Measurements from ENCODE around the gene PLCB3. TPM values are rescaled to one million over a fixed set of nuclear protein-coding genes. Genes with fewer than 3 reads are reported as not detected.
"Not testable (repeated sequence)": the region's sequence is repeated elsewhere in the genome, so short reads cannot be mapped to it uniquely, and the experiment has no call there.

PLCB3 gene
- total and polyA plus RNA-seq, 3 experiments from 2014 or later: 0.47 to 13.6 (median 12.5) TPM

DNA sequence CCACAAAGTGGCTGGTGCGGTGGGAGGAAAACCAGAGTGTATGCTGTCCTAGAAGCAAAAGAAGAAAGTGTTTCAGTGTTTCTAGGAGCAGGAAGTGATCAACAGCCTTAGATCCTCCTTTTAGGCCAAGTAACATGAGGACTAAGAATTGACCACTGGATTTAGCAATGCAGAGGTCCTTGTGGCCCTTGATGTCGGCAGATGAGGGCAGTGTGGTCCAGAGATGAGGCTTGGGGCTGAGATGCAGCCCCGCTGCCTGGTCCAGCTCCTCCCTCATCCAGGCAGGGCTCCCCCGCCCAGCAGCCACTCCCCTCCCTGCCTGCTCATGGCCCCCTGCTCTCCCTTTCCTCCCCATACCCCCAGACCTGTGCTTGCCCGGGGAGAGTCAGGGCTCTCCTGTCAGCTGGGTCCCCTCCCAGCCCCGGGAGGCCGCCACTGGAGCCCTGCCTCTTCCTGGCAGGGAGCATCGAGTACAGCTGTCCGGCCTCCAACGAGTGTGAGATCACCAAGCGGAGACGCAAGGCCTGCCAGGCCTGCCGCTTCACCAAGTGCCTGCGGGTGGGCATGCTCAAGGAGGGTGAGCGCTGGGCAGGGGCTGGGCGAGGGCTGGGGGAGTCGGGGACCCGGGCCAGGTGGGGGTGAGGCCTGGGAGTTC is 62.3 kb downstream of the PLCB3 start:
- Histone ChIP-seq H3K27ac (ENCODE audit: low read depth, low read length) (no peak overlapping the region), H3K27me3 (ENCODE audit: insufficient read depth, low read length, poor library complexity, severe bottlenecking) (no peaks in the 10 kb centered on the region), H3K36me3 (ENCODE audit: insufficient read depth, low read length) (no peaks in the 10 kb centered on the region), H3K9me3 (ENCODE audit: low read length) (no peaks in the 10 kb centered on the region), H3K4me3 (ENCODE audit: low read length) (no peak overlapping the region), H3K4me1 (ENCODE audit: insufficient read depth, low read length) (peaks cover 8% of the 10 kb centered on the region)
- no peaks in the 10 kb centered on the region for H3K9me3 Mint-ChIP-seq
- ChIA-PET POLR2A (no interaction called here), CTCF (interaction anchor here (1.3 to 1.6 kb wide), 2 partner anchors 18 to 107 kb away, joined by 3 to 7 read pairs; partner anchors contain the start of gene FERMT3)
- H3K27ac Mint-ChIP-seq: peak overlapping the region in 4 of 8 donors; percentile 64 to 93 (median 76)
- H3K27me3 Mint-ChIP-seq: peaks cover 0 to 7% of the 10 kb centered on the region in 2 donors
- DNase-seq: no peak
- H3K4me3 Mint-ChIP-seq: peak overlapping the region in 1 of 7 donors; percentile 58
- H3K36me3 Mint-ChIP-seq: peaks cover 0 to 55% (median 6%) of the 10 kb centered on the region in 3 donors
- H3K4me1 Mint-ChIP-seq: peaks cover 33 to 37% (median 35%) of the 10 kb centered on the region in 3 donors

DNA sequence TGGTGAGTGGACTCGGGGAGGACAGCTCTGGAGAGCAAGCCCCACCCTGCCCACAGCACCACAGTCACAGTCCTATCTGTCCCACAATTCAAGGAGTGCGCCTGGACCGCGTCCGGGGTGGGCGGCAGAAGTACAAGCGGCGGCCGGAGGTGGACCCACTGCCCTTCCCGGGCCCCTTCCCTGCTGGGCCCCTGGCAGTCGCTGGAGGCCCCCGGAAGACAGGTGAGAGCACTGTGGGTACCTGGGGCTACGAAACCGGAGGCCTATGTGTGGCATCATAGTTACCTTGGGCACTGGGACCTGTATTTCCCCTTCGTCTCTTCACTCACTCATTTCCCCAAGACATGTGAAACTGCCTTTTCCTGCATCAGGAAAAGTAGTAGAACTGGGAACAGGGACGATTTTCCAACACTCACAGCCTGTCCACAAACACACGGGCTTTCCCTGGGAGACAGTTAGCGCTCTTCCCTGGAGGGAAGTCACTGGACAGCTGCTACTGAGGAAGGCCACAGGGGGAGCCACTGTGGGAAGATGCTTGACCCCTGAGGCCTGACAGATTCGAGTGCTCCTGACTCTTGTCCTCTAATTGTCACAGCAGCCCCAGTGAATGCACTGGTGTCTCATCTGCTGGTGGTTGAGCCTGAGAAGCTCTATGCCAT is 62.9 kb downstream of the PLCB3 start:
- H3K4me3 ChIP-seq (ENCODE audit: low read length): no peak overlapping the region
- Mint-ChIP-seq H3K9me3 (no peaks in the 10 kb centered on the region), H3K27ac (peak overlapping the region in 3 of 8 donors; percentile 68 to 80 (median 74)), H3K4me1 (peaks cover 37 to 43% (median 40%) of the 10 kb centered on the region in 3 donors), H3K27me3 (peaks cover 0 to 7% of the 10 kb centered on the region in 2 donors), H3K4me3 (no peak overlapping the region), H3K36me3 (peaks cover 0 to 55% (median 6%) of the 10 kb centered on the region in 3 donors)
- H3K27me3 ChIP-seq (ENCODE audit: insufficient read depth, low read length, poor library complexity, severe bottlenecking): no peaks in the 10 kb centered on the region
- ChIA-PET POLR2A (no interaction called here), CTCF (interaction anchor here (1.3 to 1.6 kb wide), 2 partner anchors 17 to 108 kb away, joined by 3 to 7 read pairs; partner anchors contain the start of gene FERMT3)
- peaks cover 13% of the 10 kb centered on the region for H3K4me1 ChIP-seq (ENCODE audit: insufficient read depth, low read length)
- H3K27ac ChIP-seq (ENCODE audit: low read depth, low read length): no peak overlapping the region
- no peaks in the 10 kb centered on the region for H3K36me3 ChIP-seq (ENCODE audit: insufficient read depth, low read length)
- no peaks in the 10 kb centered on the region for H3K9me3 ChIP-seq (ENCODE audit: low read length)
- no peak for DNase-seq

- Mint-ChIP-seq H3K27ac (peak overlapping the region in 5 of 8 donors; percentile 15 to 80 (median 38)), H3K36me3 (peaks cover 0 to 56% (median 6%) of the 10 kb centered on the region in 3 donors), H3K9me3 (no peaks in the 10 kb centered on the region), H3K4me1 (peaks cover 40 to 48% (median 41%) of the 10 kb centered on the region in 3 donors), H3K27me3 (peaks cover 0 to 7% of the 10 kb centered on the region in 2 donors), H3K4me3 (peak overlapping the region in 3 of 7 donors; percentile 5 to 62 (median 12))
- Histone ChIP-seq H3K4me1 (ENCODE audit: insufficient read depth, low read length) (peaks cover 14% of the 10 kb centered on the region), H3K36me3 (ENCODE audit: insufficient read depth, low read length) (no peaks in the 10 kb centered on the region), H3K9me3 (ENCODE audit: low read length) (no peaks in the 10 kb centered on the region), H3K4me3 (ENCODE audit: low read length) (no peak overlapping the region), H3K27ac (ENCODE audit: low read depth, low read length) (no peak overlapping the region), H3K27me3 (ENCODE audit: insufficient read depth, low read length, poor library complexity, severe bottlenecking) (no peaks in the 10 kb centered on the region)
- ChIA-PET CTCF (no interaction called here), POLR2A (no interaction called here)
- no peak for DNase-seq
Observed at GRCh38 chr11:64314805-64315561, 63.7 kb downstream of the PLCB3 start.

DNA sequence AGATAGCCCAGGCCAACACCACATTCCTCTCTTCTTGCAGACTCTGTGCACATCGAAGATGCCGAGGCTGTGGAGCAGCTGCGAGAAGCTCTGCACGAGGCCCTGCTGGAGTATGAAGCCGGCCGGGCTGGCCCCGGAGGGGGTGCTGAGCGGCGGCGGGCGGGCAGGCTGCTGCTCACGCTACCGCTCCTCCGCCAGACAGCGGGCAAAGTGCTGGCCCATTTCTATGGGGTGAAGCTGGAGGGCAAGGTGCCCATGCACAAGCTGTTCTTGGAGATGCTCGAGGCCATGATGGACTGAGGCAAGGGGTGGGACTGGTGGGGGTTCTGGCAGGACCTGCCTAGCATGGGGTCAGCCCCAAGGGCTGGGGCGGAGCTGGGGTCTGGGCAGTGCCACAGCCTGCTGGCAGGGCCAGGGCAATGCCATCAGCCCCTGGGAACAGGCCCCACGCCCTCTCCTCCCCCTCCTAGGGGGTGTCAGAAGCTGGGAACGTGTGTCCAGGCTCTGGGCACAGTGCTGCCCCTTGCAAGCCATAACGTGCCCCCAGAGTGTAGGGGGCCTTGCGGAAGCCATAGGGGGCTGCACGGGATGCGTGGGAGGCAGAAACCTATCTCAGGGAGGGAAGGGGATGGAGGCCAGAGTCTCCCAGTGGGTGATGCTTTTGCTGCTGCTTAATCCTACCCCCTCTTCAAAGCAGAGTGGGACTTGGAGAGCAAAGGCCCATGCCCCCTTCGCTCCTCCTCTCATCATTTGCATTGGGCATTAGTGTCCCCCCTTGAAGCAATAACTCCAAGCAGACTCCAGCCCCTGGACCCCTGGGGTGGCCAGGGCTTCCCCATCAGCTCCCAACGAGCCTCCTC is 64.6 kb downstream of the PLCB3 start:
- Mint-ChIP-seq H3K27ac (peak overlapping the region; percentile 98 to 100 (median 99)), H3K36me3 (peaks cover 1 to 61% (median 7%) of the 10 kb centered on the region in 3 donors), H3K4me3 (peak overlapping the region; percentile 89 to 97 (median 94)), H3K4me1 (peaks cover 38 to 52% (median 40%) of the 10 kb centered on the region in 3 donors)
- POLR2A ChIA-PET: interaction anchor here (0.5 to 3.4 kb wide), 3 partner anchors 26 to 111 kb away, joined by 4 to 33 read pairs (median 16); no protein-coding TSS in a partner anchor
- H3K4me3 ChIP-seq (ENCODE audit: low read length); DNase-seq; H3K27me3 Mint-ChIP-seq; H3K36me3 ChIP-seq (ENCODE audit: insufficient read depth, low read length); H3K9me3 ChIP-seq (ENCODE audit: low read length); H3K27me3 ChIP-seq (ENCODE audit: insufficient read depth, low read length, poor library complexity, severe bottlenecking); H3K9me3 Mint-ChIP-seq: not testable (repeated sequence)
- Histone ChIP-seq H3K27ac (ENCODE audit: low read depth, low read length) (peak overlapping the region; percentile 97), H3K4me1 (ENCODE audit: insufficient read depth, low read length) (peaks cover 14% of the 10 kb centered on the region)
- CTCF ChIA-PET: interaction anchor here (1.2 to 3.6 kb wide), 6 partner anchors 11 to 45 kb away, joined by 4 to 61 read pairs (median 24); partner anchors contain the start of genes CATSPERZ, CCDC88B and ESRRA

GRCh38 chr11:64316672-64317324 is 65.5 kb downstream of the PLCB3 start:
- peaks cover 0 to 7% of the 10 kb centered on the region in 2 donors for H3K27me3 Mint-ChIP-seq
- no peaks in the 10 kb centered on the region for H3K9me3 Mint-ChIP-seq
- H3K4me1 ChIP-seq (ENCODE audit: insufficient read depth, low read length): peaks cover 14% of the 10 kb centered on the region
- ChIA-PET POLR2A (interaction anchor here (0.9 to 3.4 kb wide), 16 partner anchors 10 to 1461 kb away, joined by 3 to 42 read pairs (median 10); partner anchors contain the start of genes BAD, CCDC88B, ESRRA and FERMT3), CTCF (interaction anchor here (0.9 to 3.6 kb wide), 19 partner anchors 12 to 427 kb away, joined by 3 to 61 read pairs (median 4); partner anchors contain the start of genes BAD, CATSPERZ, CCDC88B and ESRRA)
- H3K27ac ChIP-seq (ENCODE audit: low read depth, low read length): peak overlapping the region; percentile 97
- H3K4me3 Mint-ChIP-seq: peak overlapping the region; percentile 89 to 97 (median 94)
- H3K36me3 Mint-ChIP-seq: peaks cover 4 to 67% (median 10%) of the 10 kb centered on the region in 3 donors
- peak overlapping the region; percentile 77 for H3K4me3 ChIP-seq (ENCODE audit: low read length)
- DNase-seq: peak in 3 of 5 donors; percentile 37 to 64 (median 39)
- H3K27ac Mint-ChIP-seq: peak overlapping the region; percentile 98 to 100 (median 99)
- H3K9me3 ChIP-seq (ENCODE audit: low read length): no peaks in the 10 kb centered on the region
- H3K36me3 ChIP-seq (ENCODE audit: insufficient read depth, low read length): no peaks in the 10 kb centered on the region
- no peaks in the 10 kb centered on the region for H3K27me3 ChIP-seq (ENCODE audit: insufficient read depth, low read length, poor library complexity, severe bottlenecking)
- peaks cover 36 to 52% (median 37%) of the 10 kb centered on the region in 3 donors for H3K4me1 Mint-ChIP-seq

- H3K27me3 Mint-ChIP-seq: peaks cover 0 to 7% of the 10 kb centered on the region in 2 donors
- H3K4me1 Mint-ChIP-seq: peaks cover 35 to 50% (median 37%) of the 10 kb centered on the region in 3 donors
- DNase-seq: peak; percentile 92 to 99 (median 97)
- H3K27ac Mint-ChIP-seq: peak within 1 kb of the TSS; percentile 98 to 100 (median 99)
- no peaks in the 10 kb centered on the region for H3K27me3 ChIP-seq (ENCODE audit: insufficient read depth, low read length, poor library complexity, severe bottlenecking)
- H3K36me3 Mint-ChIP-seq: peaks cover 4 to 69% (median 10%) of the 10 kb centered on the region in 3 donors
- POLR2A ChIA-PET: interaction anchor here (0.6 to 3.4 kb wide), 27 partner anchors 10 to 1590 kb away, joined by 3 to 42 read pairs (median 4); partner anchors contain the start of genes BAD, CCDC88B, ESRRA and FERMT3
- H3K9me3 ChIP-seq (ENCODE audit: low read length): no peaks in the 10 kb centered on the region
- no peaks in the 10 kb centered on the region for H3K9me3 Mint-ChIP-seq
- peak within 1 kb of the TSS; percentile 93 for H3K4me3 ChIP-seq (ENCODE audit: low read length)
- H3K4me3 Mint-ChIP-seq: peak within 1 kb of the TSS; percentile 89 to 97 (median 94)
- CTCF ChIA-PET: interaction anchor here (0.7 to 3.6 kb wide), 28 partner anchors 10 to 426 kb away, joined by 3 to 61 read pairs (median 4); partner anchors contain the start of genes BAD, CCDC88B, ESRRA and FERMT3
- H3K36me3 ChIP-seq (ENCODE audit: insufficient read depth, low read length): no peaks in the 10 kb centered on the region
- peak within 1 kb of the TSS; percentile 97 for H3K27ac ChIP-seq (ENCODE audit: low read depth, low read length)
- H3K4me1 ChIP-seq (ENCODE audit: insufficient read depth, low read length): peaks cover 14% of the 10 kb centered on the region
Observed at GRCh38 chr11:64317325-64317960, 66.1 kb downstream of the PLCB3 start, which contains the start of gene TRMT112. Gene TRMT112 (minus strand): TSS chr11:64317559. CDS start chr11:64317526, 33 bp downstream.
